A673 (cell line): ENCODE results near the gene LRRC55.

ENCODE experiments used
- CTCF ChIP-seq: fragments of 300-800, 200-600 bp; sonication (generic); conservative IDR thresholded peaks from 2 replicates; pipeline ENCODE4 v1.5.1; 2017; ENCODE audit warnings: low read depth, mild to moderate bottlenecking, antibody characterized with exemption, low read length, moderate library complexity, mixed read lengths
- EZH2 ChIP-seq: fragments of 200-600 bp; sonication (generic); IDR thresholded peaks from 2 replicates; pipeline ENCODE4 v1.6.1; 2017; ENCODE audit warnings: borderline replicate concordance, low read depth, mild to moderate bottlenecking, mixed read lengths, antibody characterized with exemption, low read length; ENCODE audit not compliant: poor library complexity, severe bottlenecking

- TF ChIP-seq CTCF (no peak), EZH2 (no peak)
Observed at GRCh38 chr11:57158180-57158579, 23.6 kb upstream of the LRRC55 start.
